Activated CD8-positive, alpha-beta memory T cell treated with anti-CD3 and anti-CD28 coated beads for 36 hours (primary cell): Measurements from ENCODE around the gene MMP17. TPM values are rescaled to one million over a fixed set of nuclear protein-coding genes. Genes with fewer than 3 reads are reported as not detected.
"Not testable (repeated sequence)": the region's sequence is repeated elsewhere in the genome, so short reads cannot be mapped to it uniquely, and the experiment has no call there.

Source experiments
- CTCF ChIA-PET: fragments of 350-600 bp; sonication (Branson Sonifier 250); formaldehyde crosslinking; loops from one replicate; lab custom pipeline; 2021; ENCODE audit warnings: antibody characterized with exemption; lab: Charles Lee
- POLR2A ChIA-PET: fragments of 350-600 bp; sonication (Branson Sonifier 250); formaldehyde crosslinking; loops from one replicate; lab custom pipeline; 2021; ENCODE audit warnings: antibody characterized with exemption; lab: Charles Lee
- total RNA-seq, 2 experiments: library from RNA; stranded (reverse); gene quantifications; one replicate each; pipeline ENCODE4 v1.2.3, GENCODE V29; 2021

The MMP17 gene
- total RNA-seq, 2 experiments from 2014 or later = 0.21 to 0.51 TPM

GRCh38 chr12:131799195-131799594 is 29.0 kb upstream of the MMP17 start:
- POLR2A ChIA-PET = no interaction called here
- CTCF ChIA-PET = no interaction called here

- CTCF ChIA-PET = no interaction called here
- POLR2A ChIA-PET = no interaction called here
Observed at GRCh38 chr12:131799828-131800593, 28.2 kb upstream of the MMP17 start.

GRCh38 chr12:131800594-131801135 is 27.5 kb upstream of the MMP17 start:
- ChIA-PET POLR2A (no interaction called here), CTCF (no interaction called here)

- ChIA-PET CTCF (no interaction called here), POLR2A (no interaction called here)
Observed at GRCh38 chr12:131801254-131801866, 26.8 kb upstream of the MMP17 start.

GRCh38 chr12:131803961-131804521 is 24.2 kb upstream of the MMP17 start:
- ChIA-PET POLR2A (no interaction called here), CTCF (no interaction called here)

GRCh38 chr12:131805421-131805820 is 22.8 kb upstream of the MMP17 start:
- ChIA-PET POLR2A (no interaction called here), CTCF (interaction anchor here (1.6 kb wide), 1 partner anchor 32 kb away, joined by 6 read pairs; no protein-coding TSS in a partner anchor)

- ChIA-PET CTCF (interaction anchor here (1.6 kb wide), 1 partner anchor 33 kb away, joined by 6 read pairs; no protein-coding TSS in a partner anchor), POLR2A (interaction anchor here (0.9 kb wide), 1 partner anchor 123 kb away, joined by 3 read pairs; no protein-coding TSS in a partner anchor)
Observed at GRCh38 chr12:131806674-131807073, 21.5 kb upstream of the MMP17 start.

GRCh38 chr12:131808744-131809371 is 19.3 kb upstream of the MMP17 start:
- ChIA-PET CTCF (no interaction called here), POLR2A (no interaction called here)

GRCh38 chr12:131809476-131810254 is 18.5 kb upstream of the MMP17 start:
- CTCF ChIA-PET, POLR2A ChIA-PET: not testable (repeated sequence)

- ChIA-PET POLR2A (no interaction called here), CTCF (no interaction called here)
Observed at GRCh38 chr12:131810726-131811125, 17.5 kb upstream of the MMP17 start.

GRCh38 chr12:131815131-131815530 is 13.1 kb upstream of the MMP17 start:
- ChIA-PET POLR2A (no interaction called here), CTCF (no interaction called here)

GRCh38 chr12:131816495-131816894 is 11.7 kb upstream of the MMP17 start:
- CTCF ChIA-PET = interaction anchor here (0.7 kb wide), 1 partner anchor 119 kb away, joined by 3 read pairs; no protein-coding TSS in a partner anchor
- POLR2A ChIA-PET = no interaction called here

- POLR2A ChIA-PET = no interaction called here
- CTCF ChIA-PET = no interaction called here
Observed at GRCh38 chr12:131817241-131817640, 11.0 kb upstream of the MMP17 start.

GRCh38 chr12:131818821-131819585 is 9.2 kb upstream of the MMP17 start:
- CTCF ChIA-PET = no interaction called here
- POLR2A ChIA-PET = no interaction called here

- ChIA-PET POLR2A (no interaction called here), CTCF (no interaction called here)
Observed at GRCh38 chr12:131824450-131824849, 3.7 kb upstream of the MMP17 start.

- CTCF ChIA-PET = no interaction called here
- POLR2A ChIA-PET = no interaction called here
Observed at GRCh38 chr12:131825146-131825892, 2.9 kb upstream of the MMP17 start.

- ChIA-PET POLR2A (no interaction called here), CTCF (no interaction called here)
Observed at GRCh38 chr12:131826097-131826928, 1.9 kb upstream of the MMP17 start.
